ENCODE results near the gene BLOC1S3. TPM values are rescaled to one million over a fixed set of nuclear protein-coding genes. Genes with fewer than 3 reads are reported as not detected.

BLOC1S3 gene
- total and polyA plus RNA-seq, 2 of the 4 experiments (the other 2 are of a cell fraction): 1.1 to 4.9 TPM

DNA sequence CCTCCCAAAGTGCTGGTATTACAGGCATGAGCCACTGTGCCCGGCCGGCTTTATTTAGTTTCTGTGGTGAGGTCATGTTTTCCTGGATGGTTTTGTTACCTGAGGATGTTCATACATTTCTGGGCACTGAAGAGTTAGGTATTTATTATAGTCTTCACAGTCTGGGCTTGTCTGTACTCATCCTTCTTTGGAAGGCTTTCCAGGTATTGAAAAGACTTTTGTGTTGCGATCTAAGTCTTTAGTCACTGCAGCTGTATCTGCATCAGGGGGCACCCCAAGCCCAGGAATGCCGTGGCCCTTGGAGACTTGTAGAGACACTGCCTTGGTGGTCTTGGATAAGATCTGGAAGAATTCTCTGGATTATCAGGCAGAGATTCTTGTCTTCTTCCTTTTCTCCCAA is 12.8 kb downstream of the BLOC1S3 start:
- Histone ChIP-seq H3K9ac (ENCODE audit: low read depth, low read length) (no peak overlapping the region), H3K9me1 (ENCODE audit: insufficient read depth, low read length) (0 out of 2 replicates have a peak, but pooled peaks cover 2% of the 10 kb centered on the region), H3K9me3 (ENCODE audit: control insufficient read depth, insufficient read depth, low read length) (no peaks in the 10 kb centered on the region; the same call in 1 of the 2 replicates), H4K8ac (ENCODE audit: low read depth in 2 of 2, low read length in 2 of 2) (no peak overlapping the region), H4K91ac (ENCODE audit: insufficient read depth, low read depth, low read length) (no peak overlapping the region), H3K23ac (ENCODE audit: low read depth, low read length) (no peak overlapping the region), H3K79me1 (ENCODE audit: low read depth in 1 of 2, low read length in 2 of 2) (no peaks in the 10 kb centered on the region), H3K14ac (replicated peaks; ENCODE audit: low read depth, low read length) (no peak overlapping the region), H2AK5ac (ENCODE audit: low read depth, low read length) (no peak overlapping the region), H3K18ac (ENCODE audit: low read depth, low read length) (no peak overlapping the region), H3K36me3 (ENCODE audit: control insufficient read depth, insufficient read depth, low read length) (no peaks in the 10 kb centered on the region), H3K4me1 (ENCODE audit: control insufficient read depth, insufficient read depth, low read length) (no peaks in the 10 kb centered on the region), H2AK9ac (replicated peaks; ENCODE audit: low read depth, low read length, poor library complexity) (no peak overlapping the region), H3K4me3 (ENCODE audit: insufficient read depth, low read depth, low read length) (no peak overlapping the region), H2BK15ac (ENCODE audit: low read depth, low read length) (no peak overlapping the region), H2BK5ac (ENCODE audit: low read depth, low read length, poor library complexity, severe bottlenecking) (no peak overlapping the region), H3K27ac (ENCODE audit: insufficient read depth, low read length) (no peak overlapping the region), H3K56ac (ENCODE audit: extremely low read depth, insufficient read depth, low read length) (no peak overlapping the region), H2BK120ac (ENCODE audit: low read depth, low read length) (no peak overlapping the region), H2AFZ (replicated peaks; ENCODE audit: low read length, poor library complexity) (no peak overlapping the region), H3K4ac (ENCODE audit: low read depth, low read length) (no peak overlapping the region), H3K4me2 (ENCODE audit: low read depth, low read length) (no peak overlapping the region), H2BK20ac (ENCODE audit: low read depth, low read length) (no peak overlapping the region), H4K20me1 (ENCODE audit: insufficient read depth, low read length) (no peaks in the 10 kb centered on the region), H3K27me3 (ENCODE audit: control insufficient read depth, insufficient read depth, low read length) (no peaks in the 10 kb centered on the region), H4K5ac (ENCODE audit: low read depth, low read length) (no peak overlapping the region)
- dilution Hi-C loops (cut with HindIII; ENCODE audit: low sequenced_read_pairs, unreplicated experiment): no loop called here
- ChIA-PET POLR2A (ENCODE audit: unreplicated experiment) (no interaction called here), CTCF (no interaction called here)
- BruUV-seq (replicated peaks): no TSS peak
- intact Hi-C loops (cut with micrococcal nuclease): no loop called here
- no peak for ATAC-seq (ENCODE audit: low read depth)
- in situ Hi-C loops (cut with MboI; ENCODE audit: low sequenced_read_pairs): no loop called here
- TF ChIP-seq, protein P1, sequence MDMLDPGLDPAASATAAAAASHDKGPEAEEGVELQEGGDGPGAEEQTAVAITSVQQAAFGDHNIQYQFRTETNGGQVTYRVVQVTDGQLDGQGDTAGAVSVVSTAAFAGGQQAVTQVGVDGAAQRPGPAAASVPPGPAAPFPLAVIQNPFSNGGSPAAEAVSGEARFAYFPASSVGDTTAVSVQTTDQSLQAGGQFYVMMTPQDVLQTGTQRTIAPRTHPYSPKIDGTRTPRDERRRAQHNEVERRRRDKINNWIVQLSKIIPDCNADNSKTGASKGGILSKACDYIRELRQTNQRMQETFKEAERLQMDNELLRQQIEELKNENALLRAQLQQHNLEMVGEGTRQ (IDR thresholded peaks at IDR 0.05; ENCODE audit: low read depth, low read length): no peak
- TF ChIP-seq NFE2L2 (IDR thresholded peaks at IDR 0.05; ENCODE audit: low read depth, low read length): no peak
- no peak for TF ChIP-seq CHD1 (IDR thresholded peaks at IDR 0.05; ENCODE audit: low read depth, low read length)
- no peak for TF ChIP-seq POLR2A (IDR thresholded peaks at IDR 0.05; ENCODE audit: low read depth, low read length)
- TF ChIP-seq RAD21 (IDR thresholded peaks at IDR 0.05; ENCODE audit: low read length): no peak
- no peak for TF ChIP-seq MAZ (IDR thresholded peaks at IDR 0.05; ENCODE audit: borderline replicate concordance, low read depth, low read length)
- TF ChIP-seq, protein P2, sequence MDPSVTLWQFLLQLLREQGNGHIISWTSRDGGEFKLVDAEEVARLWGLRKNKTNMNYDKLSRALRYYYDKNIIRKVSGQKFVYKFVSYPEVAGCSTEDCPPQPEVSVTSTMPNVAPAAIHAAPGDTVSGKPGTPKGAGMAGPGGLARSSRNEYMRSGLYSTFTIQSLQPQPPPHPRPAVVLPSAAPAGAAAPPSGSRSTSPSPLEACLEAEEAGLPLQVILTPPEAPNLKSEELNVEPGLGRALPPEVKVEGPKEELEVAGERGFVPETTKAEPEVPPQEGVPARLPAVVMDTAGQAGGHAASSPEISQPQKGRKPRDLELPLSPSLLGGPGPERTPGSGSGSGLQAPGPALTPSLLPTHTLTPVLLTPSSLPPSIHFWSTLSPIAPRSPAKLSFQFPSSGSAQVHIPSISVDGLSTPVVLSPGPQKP (IDR thresholded peaks at IDR 0.05; ENCODE audit: borderline replicate concordance, low read depth, low read length): no peak
- TF ChIP-seq RCOR1 (IDR thresholded peaks at IDR 0.05; ENCODE audit: insufficient replicate concordance, low read length): no peak
- TF ChIP-seq MXI1 (IDR thresholded peaks at IDR 0.05; ENCODE audit: borderline replicate concordance, low read depth, low read length): no peak
- TF ChIP-seq FOS (IDR thresholded peaks at IDR 0.05; ENCODE audit: low read depth, low read length): no peak
- no peak for TF ChIP-seq SMC3 (IDR thresholded peaks at IDR 0.05; ENCODE audit: low read depth, low read length)
- no peak for TF ChIP-seq MAFK (IDR thresholded peaks at IDR 0.05; ENCODE audit: low read depth, low read length)
- TF ChIP-seq, protein P3, sequence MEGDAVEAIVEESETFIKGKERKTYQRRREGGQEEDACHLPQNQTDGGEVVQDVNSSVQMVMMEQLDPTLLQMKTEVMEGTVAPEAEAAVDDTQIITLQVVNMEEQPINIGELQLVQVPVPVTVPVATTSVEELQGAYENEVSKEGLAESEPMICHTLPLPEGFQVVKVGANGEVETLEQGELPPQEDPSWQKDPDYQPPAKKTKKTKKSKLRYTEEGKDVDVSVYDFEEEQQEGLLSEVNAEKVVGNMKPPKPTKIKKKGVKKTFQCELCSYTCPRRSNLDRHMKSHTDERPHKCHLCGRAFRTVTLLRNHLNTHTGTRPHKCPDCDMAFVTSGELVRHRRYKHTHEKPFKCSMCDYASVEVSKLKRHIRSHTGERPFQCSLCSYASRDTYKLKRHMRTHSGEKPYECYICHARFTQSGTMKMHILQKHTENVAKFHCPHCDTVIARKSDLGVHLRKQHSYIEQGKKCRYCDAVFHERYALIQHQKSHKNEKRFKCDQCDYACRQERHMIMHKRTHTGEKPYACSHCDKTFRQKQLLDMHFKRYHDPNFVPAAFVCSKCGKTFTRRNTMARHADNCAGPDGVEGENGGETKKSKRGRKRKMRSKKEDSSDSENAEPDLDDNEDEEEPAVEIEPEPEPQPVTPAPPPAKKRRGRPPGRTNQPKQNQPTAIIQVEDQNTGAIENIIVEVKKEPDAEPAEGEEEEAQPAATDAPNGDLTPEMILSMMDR (conservative IDR thresholded peaks at IDR 0.05; ENCODE audit: low read depth, low read length): no peak
- TF ChIP-seq CEBPB (IDR thresholded peaks at IDR 0.05; ENCODE audit: low read depth, low read length): no peak
- TF ChIP-seq RFX5 (IDR thresholded peaks at IDR 0.05; ENCODE audit: low read depth, low read length): no peak
- TF ChIP-seq BHLHE40 (IDR thresholded peaks at IDR 0.05; ENCODE audit: low read depth, low read length): no peak
- DNase-seq: no peak
- no CpG with 5 or more reads among the region's 4 CpGs for WGBS, 2 experiments (ENCODE audit: extremely low coverage in 2 of 2, insufficient read length in 1 of 2)
